KBM-7 (cell line): ENCODE results near the gene CHN2.

ENCODE experiments used
- DNase-seq: peaks from one replicate; pipeline ENCODE4 v3.0.0-alpha.2; 2015
- in situ Hi-C: fragments of 300-500 bp; cut with MboI; formaldehyde crosslinking; loops from 2 replicates; pipeline ENCODE4 v1.14.3; 2020; ENCODE audit warnings: low sequenced_read_pairs, low pct_unique_long_range_greater_than_20kb, mixed read lengths

The CHN2 gene

GRCh38 chr7:29214056-29214455 lies 19.5 kb downstream of the CHN2 start:
- DNase-seq = no peak
- in situ Hi-C loops = no loop called here

GRCh38 chr7:29214816-29215215 lies 20.2 kb downstream of the CHN2 start:
- DNase-seq = no peak
- in situ Hi-C loops = no loop called here

- in situ Hi-C loops = no loop called here
- no peak for DNase-seq
These were observed 21.6 kb downstream of the CHN2 start for GRCh38 chr7:29216128-29216527.

DNA sequence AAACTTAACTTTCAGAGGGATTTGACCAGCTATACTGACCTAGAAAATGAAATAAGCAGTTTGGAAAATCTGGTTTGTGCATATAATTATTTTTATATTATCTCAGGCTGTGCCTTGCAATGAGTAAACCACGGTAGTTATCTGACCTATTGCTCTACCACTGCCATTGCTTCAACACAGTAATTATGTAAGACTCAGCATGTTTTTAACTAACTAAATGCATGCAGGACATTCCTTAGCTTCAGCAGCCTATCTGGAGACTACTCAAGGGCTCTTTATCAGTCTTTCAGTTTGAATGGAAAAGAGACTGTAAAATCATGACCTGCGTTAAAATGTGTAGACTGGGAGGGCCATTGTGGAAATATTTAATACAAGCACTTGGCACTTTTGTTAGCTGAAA lies 22.5 kb downstream of the CHN2 start:
- in situ Hi-C loops = no loop called here
- no peak for DNase-seq

DNA sequence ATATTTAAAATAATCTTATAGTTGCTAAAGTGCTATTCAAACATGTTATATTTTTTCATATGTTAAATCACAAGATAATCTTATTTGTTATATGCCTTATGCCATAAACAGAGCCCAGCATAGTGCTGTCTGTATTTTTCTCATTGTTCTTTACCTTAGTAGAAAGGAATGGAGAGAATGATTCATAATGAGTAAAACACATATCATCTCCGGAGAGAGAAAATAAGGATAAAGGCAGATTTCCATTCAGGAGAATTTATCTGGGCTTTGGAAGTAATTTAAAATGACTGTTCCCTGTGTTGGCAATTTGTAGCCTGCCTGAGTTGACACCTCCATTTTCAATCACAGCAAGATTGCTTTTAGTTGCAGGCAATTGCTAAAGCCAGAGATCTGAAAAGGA lies 30.2 kb downstream of the CHN2 start:
- no peak for DNase-seq
- in situ Hi-C loops = no loop called here

DNA sequence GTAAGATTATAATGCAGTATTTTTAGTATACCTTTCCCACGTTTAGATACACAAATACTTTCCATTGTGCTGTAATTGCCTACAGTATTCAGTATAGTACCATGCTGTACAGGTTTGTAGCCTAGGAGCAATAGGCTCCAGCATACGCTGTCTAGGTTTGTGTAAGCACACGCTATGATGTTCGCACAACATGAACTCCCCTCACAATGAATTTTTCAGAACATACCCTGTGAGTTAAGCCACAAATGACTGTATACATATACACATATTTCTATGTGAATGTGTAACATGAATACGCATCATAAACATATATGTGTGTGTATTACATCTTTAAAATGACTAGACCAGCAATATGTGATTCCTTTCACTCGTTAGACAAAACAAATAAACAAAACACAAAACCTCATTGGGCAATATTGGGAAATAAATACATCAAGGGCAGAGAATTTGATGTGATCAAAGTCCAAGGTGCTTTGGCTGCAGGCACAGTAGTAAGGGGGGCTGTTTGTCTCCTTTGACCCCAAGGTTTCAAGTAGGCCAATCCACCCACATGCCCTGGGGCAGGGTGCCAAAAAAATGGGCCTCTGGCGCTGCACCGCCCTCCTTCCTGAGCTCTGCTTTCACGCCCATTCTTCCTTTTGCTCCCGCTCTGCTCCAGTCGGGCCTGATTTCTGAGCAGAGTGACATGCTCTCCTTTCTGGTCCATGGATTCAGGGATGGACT lies 33.9 kb downstream of the CHN2 start:
- in situ Hi-C loops = no loop called here
- DNase-seq = no peak

DNA sequence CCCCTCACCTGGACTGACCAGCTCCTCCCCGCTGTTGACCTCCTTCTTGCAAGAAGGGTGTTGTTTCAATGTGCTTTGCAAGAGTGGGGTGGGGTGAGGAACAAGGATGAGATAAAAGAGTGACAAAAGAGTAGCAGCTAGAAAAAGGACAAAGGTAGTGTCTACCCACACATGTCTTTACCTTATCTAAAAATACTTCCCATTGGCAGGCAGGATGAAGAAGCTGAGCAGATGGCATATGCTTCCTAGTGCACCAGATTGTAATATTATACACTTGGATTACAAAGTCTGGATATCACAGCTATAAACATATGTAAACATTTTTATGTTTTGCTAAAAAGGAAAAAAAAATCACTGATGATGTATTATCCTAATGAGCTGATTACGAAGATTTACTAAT lies 34.5 kb downstream of the CHN2 start:
- in situ Hi-C loops = no loop called here
- DNase-seq = no peak

GRCh38 chr7:29229946-29230345 lies 35.4 kb downstream of the CHN2 start:
- in situ Hi-C loops = no loop called here

DNA sequence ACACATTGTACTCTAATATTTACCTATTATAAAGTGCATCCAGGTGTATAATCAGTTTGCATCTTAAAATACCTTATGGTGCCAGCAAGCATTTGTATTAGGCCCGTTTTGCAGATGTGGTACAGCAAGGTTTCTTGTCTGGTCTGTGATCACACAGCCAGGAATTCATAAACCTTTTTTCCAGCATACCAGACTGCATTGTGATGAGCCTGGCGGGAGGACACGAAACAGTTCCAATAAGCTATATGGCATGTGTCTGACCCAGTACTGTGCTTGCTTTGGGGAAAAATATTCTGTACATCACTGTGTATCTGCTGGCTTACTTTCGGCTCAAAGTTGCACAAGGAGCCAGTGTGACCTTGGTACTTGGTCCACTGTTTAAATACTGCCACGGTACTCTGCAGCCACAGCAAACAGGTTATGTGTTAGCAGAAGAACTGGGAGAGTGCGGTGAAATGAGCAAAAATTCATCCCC lies 36.3 kb downstream of the CHN2 start:
- no peak for DNase-seq
- in situ Hi-C loops = no loop called here

More at GRCh38 chr7:29229946-29230345, 35.4 kb downstream of the CHN2 start:
- DNase-seq = no peak

GRCh38 chr7:29231671-29232232 lies 37.2 kb downstream of the CHN2 start:
- in situ Hi-C loops = no loop called here
- DNase-seq = no peak

GRCh38 chr7:29234438-29234837 lies 39.9 kb downstream of the CHN2 start:
- in situ Hi-C loops = no loop called here
- DNase-seq = no peak

DNA sequence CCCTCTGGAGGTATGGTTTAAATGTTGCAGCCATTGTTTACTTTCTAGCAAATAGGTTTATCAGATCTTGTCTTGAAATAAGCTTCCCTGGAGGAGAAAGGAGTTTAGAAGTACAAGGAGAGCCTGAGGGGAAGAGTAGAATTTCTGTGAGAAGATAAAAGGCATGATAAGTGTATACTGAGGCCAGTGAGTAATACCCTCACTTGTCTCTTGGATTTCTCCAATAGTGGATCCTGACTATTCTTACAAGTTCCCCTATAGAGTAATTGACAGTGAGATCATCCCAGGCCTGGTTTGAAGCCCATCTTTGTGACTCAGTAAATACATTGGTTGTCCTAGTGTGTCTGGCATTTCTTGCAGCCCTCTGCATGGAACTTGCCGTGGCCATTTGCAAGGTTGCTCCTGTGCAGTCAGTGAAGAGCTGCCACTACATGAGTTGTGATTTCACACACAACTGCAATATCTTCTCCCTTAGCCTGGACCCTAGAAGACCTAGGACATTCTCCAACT lies 41.6 kb downstream of the CHN2 start:
- in situ Hi-C loops = no loop called here
- no peak for DNase-seq

GRCh38 chr7:29236649-29237048 lies 42.1 kb downstream of the CHN2 start:
- in situ Hi-C loops = no loop called here
- no peak for DNase-seq

- in situ Hi-C loops = no loop called here
- no peak for DNase-seq
These were observed 42.9 kb downstream of the CHN2 start for GRCh38 chr7:29237489-29237888.

GRCh38 chr7:29239638-29240037 lies 45.1 kb downstream of the CHN2 start:
- peak; percentile 7 for DNase-seq
- in situ Hi-C loops = no loop called here

- DNase-seq = no peak
- in situ Hi-C loops = no loop called here
These were observed 47.7 kb downstream of the CHN2 start for GRCh38 chr7:29242265-29242664.

- in situ Hi-C loops = no loop called here
- DNase-seq = no peak
These were observed 49.5 kb downstream of the CHN2 start for GRCh38 chr7:29243910-29244655.

DNA sequence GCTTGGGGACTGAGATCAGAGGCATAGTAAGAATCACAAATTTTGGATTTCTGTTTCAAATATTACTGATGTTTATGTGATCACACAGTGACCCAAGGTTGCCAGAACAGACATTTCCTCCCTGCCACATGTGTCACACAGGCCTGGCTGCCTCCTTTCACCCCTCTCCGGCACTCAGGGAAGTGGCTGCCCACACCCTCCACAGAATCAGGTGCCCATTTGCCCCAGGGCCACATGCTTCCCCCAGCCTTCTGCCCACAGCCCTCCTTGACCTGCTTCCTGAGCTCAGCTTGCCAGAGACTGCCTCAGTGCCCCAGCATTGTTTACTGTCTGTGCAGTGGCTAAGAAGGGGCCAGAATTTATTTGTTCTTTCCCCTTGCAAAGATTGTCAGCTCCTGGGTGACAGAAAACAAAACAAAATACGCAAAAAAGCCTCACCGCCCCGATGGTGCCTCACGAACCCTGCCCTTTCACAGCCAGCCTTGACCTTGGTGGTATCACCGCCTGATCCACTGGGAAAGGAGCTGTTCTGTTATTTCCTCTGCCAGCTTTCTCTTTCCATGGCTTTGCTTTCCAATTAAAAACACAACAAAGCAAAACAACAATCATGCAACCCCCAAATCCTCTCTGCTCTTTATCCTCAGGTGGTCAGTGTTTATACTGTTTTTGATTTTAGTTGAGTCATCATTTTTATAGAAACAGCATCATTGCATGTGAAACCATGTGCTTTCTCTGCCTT lies 52.8 kb downstream of the CHN2 start:
- in situ Hi-C loops = no loop called here

DNA sequence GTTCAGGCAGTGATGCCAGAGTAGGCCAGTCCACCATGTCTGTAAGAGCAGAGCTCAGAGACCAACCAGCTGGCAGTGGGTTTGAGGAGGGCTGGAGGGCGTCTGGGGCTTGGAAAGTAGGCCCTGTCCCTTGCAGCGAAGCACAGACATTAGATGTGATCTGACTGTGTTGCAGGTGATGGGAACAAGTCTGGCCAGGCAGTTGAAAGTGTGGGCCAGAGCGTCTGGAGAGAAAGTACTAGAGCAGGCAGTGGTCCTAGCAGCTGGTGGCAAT lies 53.3 kb downstream of the CHN2 start:
- in situ Hi-C loops = no loop called here

More for the DNA sequence above, 52.8 kb downstream of the CHN2 start:
- DNase-seq = no peak

More for the DNA sequence above, 53.3 kb downstream of the CHN2 start:
- DNase-seq = no peak
